ENCODE measurements around the gene ERI3.

Gene ERI3

DNA sequence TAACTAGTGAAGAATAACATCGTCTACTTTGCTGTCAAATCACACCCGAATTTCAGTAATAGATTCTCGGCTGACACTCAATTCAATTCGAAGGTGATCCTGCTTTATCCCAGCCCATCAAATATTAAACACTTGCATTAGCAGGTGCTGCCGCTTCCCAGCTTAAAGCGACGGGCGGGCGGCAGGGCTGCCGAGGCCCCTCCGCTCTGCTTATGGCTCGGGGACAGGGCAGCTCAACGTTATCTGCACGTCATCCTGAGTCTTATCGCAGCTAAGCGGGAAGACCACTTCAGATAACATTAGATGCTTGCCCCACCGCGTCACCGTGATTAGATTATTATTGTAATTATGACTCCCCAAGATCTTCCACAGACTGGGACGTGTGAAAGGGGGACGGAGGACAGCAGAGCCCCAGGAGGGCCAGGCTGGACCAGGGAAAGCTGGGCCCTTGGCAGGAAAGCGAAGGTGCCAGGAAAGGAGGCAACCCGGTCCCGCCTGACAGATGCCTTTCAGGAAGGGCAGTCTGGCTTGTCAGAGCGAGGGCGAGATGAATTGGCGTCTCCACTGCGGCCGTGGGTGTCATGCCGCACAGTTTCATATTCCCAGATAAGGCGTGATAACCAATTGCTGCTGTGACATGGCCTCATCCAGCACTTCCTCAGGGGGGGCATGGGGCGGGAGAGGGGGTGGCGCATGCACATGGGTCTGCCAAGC lies 104.8 kb downstream of the ERI3 start:
- H3K36me3 ChIP-seq (ENCODE audit: control insufficient read depth, insufficient read depth, low read length), result no peaks in the 10 kb centered on the region
- H3K4me2 ChIP-seq (ENCODE audit: low read length), result no peak overlapping the region
- H3K9ac ChIP-seq, result no peak overlapping the region
- H3K4me1 ChIP-seq, result no peaks in the 10 kb centered on the region
- H3K27me3 ChIP-seq (ENCODE audit: control insufficient read depth, insufficient read depth, low read length), result no peaks in the 10 kb centered on the region
- no peak overlapping the region for H2AFZ ChIP-seq
- H3K27ac ChIP-seq, result no peak overlapping the region
- no peaks in the 10 kb centered on the region for H3K9me3 ChIP-seq (ENCODE audit: control insufficient read depth, low read length)
- TF ChIP-seq, protein P1, sequence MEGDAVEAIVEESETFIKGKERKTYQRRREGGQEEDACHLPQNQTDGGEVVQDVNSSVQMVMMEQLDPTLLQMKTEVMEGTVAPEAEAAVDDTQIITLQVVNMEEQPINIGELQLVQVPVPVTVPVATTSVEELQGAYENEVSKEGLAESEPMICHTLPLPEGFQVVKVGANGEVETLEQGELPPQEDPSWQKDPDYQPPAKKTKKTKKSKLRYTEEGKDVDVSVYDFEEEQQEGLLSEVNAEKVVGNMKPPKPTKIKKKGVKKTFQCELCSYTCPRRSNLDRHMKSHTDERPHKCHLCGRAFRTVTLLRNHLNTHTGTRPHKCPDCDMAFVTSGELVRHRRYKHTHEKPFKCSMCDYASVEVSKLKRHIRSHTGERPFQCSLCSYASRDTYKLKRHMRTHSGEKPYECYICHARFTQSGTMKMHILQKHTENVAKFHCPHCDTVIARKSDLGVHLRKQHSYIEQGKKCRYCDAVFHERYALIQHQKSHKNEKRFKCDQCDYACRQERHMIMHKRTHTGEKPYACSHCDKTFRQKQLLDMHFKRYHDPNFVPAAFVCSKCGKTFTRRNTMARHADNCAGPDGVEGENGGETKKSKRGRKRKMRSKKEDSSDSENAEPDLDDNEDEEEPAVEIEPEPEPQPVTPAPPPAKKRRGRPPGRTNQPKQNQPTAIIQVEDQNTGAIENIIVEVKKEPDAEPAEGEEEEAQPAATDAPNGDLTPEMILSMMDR (IDR thresholded peaks at IDR 0.05), result no peak
- H3K79me2 ChIP-seq, result no peaks in the 10 kb centered on the region
- no peak overlapping the region for H3K4me3 ChIP-seq (ENCODE audit: low read depth, low read length)

DNA sequence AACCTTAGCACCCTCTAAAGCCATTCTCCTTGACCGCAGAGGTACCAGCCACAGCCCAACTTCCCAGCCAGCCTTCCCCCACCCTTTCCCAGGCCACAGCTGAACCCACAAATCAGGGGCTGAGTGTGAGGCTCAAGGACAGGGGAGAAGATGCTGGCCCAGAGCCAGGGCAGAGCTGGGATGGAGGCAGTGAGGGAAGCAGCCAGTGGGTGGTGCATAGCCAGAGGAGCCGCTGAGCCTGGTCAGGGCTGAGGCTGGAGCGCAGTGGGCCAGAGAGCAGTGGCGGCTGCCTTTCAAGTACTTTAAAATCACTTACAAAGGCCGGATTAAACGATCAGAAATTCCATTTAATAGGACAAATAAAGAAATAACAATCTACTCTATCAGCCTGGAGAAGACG lies 105.5 kb downstream of the ERI3 start:
- H3K36me3 ChIP-seq (ENCODE audit: control insufficient read depth, insufficient read depth, low read length), result no peaks in the 10 kb centered on the region
- H3K27me3 ChIP-seq (ENCODE audit: control insufficient read depth, insufficient read depth, low read length), result no peaks in the 10 kb centered on the region
- no peak overlapping the region for H2AFZ ChIP-seq
- no peaks in the 10 kb centered on the region for H3K9me3 ChIP-seq (ENCODE audit: control insufficient read depth, low read length)
- H3K4me2 ChIP-seq (ENCODE audit: low read length), result no peak overlapping the region
- no peak overlapping the region for H3K27ac ChIP-seq
- no peak overlapping the region for H3K4me3 ChIP-seq (ENCODE audit: low read depth, low read length)
- no peak overlapping the region for H3K9ac ChIP-seq
- TF ChIP-seq, protein P1 (IDR thresholded peaks at IDR 0.05), result no peak
- no peaks in the 10 kb centered on the region for H3K79me2 ChIP-seq
- no peaks in the 10 kb centered on the region for H3K4me1 ChIP-seq

DNA sequence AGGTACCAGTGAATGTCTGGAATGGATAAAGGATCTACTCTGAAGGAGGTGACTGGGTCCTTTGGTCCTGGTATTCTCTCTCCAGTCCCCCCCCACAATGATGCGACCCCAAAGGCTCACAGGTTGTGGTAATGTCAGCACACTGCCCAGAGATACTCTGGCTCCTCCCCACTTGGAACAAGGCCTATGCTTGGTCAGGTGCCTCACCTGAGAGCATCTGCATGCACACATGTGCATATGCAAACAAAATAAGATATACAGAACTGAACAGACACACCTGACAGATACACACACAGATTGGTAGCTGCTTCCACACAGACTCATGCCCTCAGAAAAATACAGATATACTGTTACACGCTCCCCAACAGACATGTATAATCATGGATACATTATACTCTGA lies 108.3 kb downstream of the ERI3 start:
- Histone ChIP-seq H2AFZ (no peak overlapping the region), H3K27me3 (ENCODE audit: control insufficient read depth, insufficient read depth, low read length) (no peaks in the 10 kb centered on the region), H3K9me3 (ENCODE audit: control insufficient read depth, low read length) (no peaks in the 10 kb centered on the region), H3K36me3 (ENCODE audit: control insufficient read depth, insufficient read depth, low read length) (no peaks in the 10 kb centered on the region), H3K79me2 (no peaks in the 10 kb centered on the region), H3K9ac (no peak overlapping the region), H3K4me2 (ENCODE audit: low read length) (no peak overlapping the region), H3K4me1 (no peaks in the 10 kb centered on the region), H3K27ac (no peak overlapping the region), H3K4me3 (ENCODE audit: low read depth, low read length) (no peak overlapping the region)
- TF ChIP-seq, protein P1 (IDR thresholded peaks at IDR 0.05), result no peak

DNA sequence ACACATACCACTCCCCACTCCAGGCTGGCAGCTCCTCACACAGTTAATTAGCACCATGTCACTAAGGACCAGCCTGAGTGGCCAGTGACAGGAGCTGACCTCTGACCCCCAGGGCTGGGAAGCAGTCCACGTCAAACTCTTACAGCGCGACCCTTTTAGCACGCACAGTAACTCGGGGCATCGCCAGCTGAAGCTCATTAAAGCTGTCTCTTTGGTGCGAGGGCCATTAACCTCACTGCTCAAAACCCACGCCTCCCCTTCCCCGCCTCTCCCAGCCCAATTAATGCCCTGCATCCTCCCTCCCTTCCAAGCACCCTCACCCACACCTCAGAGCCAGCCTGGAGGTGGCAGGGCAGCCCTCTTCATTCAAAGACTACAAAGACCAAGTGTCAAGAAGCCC lies 110.1 kb downstream of the ERI3 start:
- Histone ChIP-seq H3K4me1 (no peaks in the 10 kb centered on the region), H3K27ac (no peak overlapping the region), H3K27me3 (ENCODE audit: control insufficient read depth, insufficient read depth, low read length) (no peaks in the 10 kb centered on the region), H3K4me2 (ENCODE audit: low read length) (no peak overlapping the region), H3K79me2 (no peaks in the 10 kb centered on the region), H3K9ac (no peak overlapping the region), H3K36me3 (ENCODE audit: control insufficient read depth, insufficient read depth, low read length) (no peaks in the 10 kb centered on the region), H2AFZ (no peak overlapping the region), H3K9me3 (ENCODE audit: control insufficient read depth, low read length) (no peaks in the 10 kb centered on the region), H3K4me3 (ENCODE audit: low read depth, low read length) (no peak overlapping the region)
- TF ChIP-seq, protein P1 (IDR thresholded peaks at IDR 0.05), result no peak

All from parathyroid adenoma (tissue), 2 donors.